PC-9 (cell line): ENCODE results near the gene C1orf52. TPM values are rescaled to one million over a fixed set of nuclear protein-coding genes. Genes with fewer than 3 reads are reported as not detected.

Experiments
- BruUV-seq: library from RNA; stranded (reverse); fragments of 400-500 nt; replicated peaks from 2 replicates; lab custom pipeline; 2021; lab: Mats Ljungman, UMichigan
- CTCF ChIA-PET: fragments of 300-600 bp; sonication (Branson Sonifier 250); formaldehyde crosslinking; loops from one replicate; lab custom pipeline; 2022; ENCODE audit warnings: antibody characterized with exemption; lab: Charles Lee
- POLR2A ChIA-PET: fragments of 300-600 bp; sonication (Branson Sonifier 250); formaldehyde crosslinking; loops from one replicate; lab custom pipeline; 2022; ENCODE audit warnings: antibody characterized with exemption; ENCODE audit not compliant: unreplicated experiment; lab: Charles Lee
- DNase-seq, 2 experiments: peaks; one replicate each; pipeline versions ENCODE4 v3.0.0 to v3.0.0-alpha.2; 2015 to 2022; ENCODE audit warnings: mixed read lengths in 1 of 2
- H2AFZ ChIP-seq: fragments of 200-600 bp; sonication (generic); 2 replicates; pipeline ENCODE4 v1.8.1; 2017; ENCODE audit warnings: antibody characterized with exemption
- H3F3A ChIP-seq: fragments of 200-600 bp; sonication (generic); 2 replicates; pipeline ENCODE4 v1.8.1; 2017; ENCODE audit warnings: antibody characterized with exemption, mild to moderate bottlenecking, low read depth; ENCODE audit not compliant: insufficient read depth
- H3K27ac ChIP-seq: fragments of 200-600 bp; sonication (generic); 2 replicates; pipeline ENCODE4 v1.6.1; 2016; ENCODE audit warnings: mixed run types
- H3K27me3 ChIP-seq: fragments of 200-600 bp; sonication (generic); 2 replicates; pipeline ENCODE4 v1.6.1; 2016; ENCODE audit warnings: low read depth, mixed run types; ENCODE audit not compliant: insufficient read depth
- H3K36me3 ChIP-seq: fragments of 200-600 bp; sonication (generic); 2 replicates; pipeline ENCODE4 v1.6.1; 2016; ENCODE audit warnings: low read depth, mixed run types
- H3K4me1 ChIP-seq: fragments of 200-600 bp; sonication (generic); replicated peaks from 2 replicates; pipeline ENCODE4 v1.6.1; 2016; ENCODE audit warnings: mixed run types; ENCODE audit not compliant: insufficient read depth
- H3K4me2 ChIP-seq: fragments of 200-600 bp; sonication (generic); 2 replicates; pipeline ENCODE4 v1.6.1; 2017; ENCODE audit warnings: mixed run types
- H3K4me3 ChIP-seq: fragments of 200-600 bp; sonication (generic); 2 replicates; pipeline ENCODE4 v1.6.1; 2016; ENCODE audit warnings: mixed run types
- H3K79me2 ChIP-seq: fragments of 200-600 bp; sonication (generic); 2 replicates; pipeline ENCODE4 v1.6.1; 2017; ENCODE audit warnings: low read depth, mixed run types
- H3K9me2 ChIP-seq: fragments of 200-600 bp; sonication (generic); 2 replicates; pipeline ENCODE4 v1.8.1; 2017; ENCODE audit warnings: mild to moderate bottlenecking; ENCODE audit not compliant: insufficient read depth
- H3K9me3 ChIP-seq: fragments of 200-600 bp; sonication (generic); 2 replicates; pipeline ENCODE4 v1.8.1; 2016; ENCODE audit warnings: low read depth; ENCODE audit not compliant: insufficient read depth
- H4K20me1 ChIP-seq: fragments of 200-600 bp; sonication (generic); 2 replicates; pipeline ENCODE4 v1.8.1; 2017; ENCODE audit not compliant: insufficient read depth
- EZH2 ChIP-seq: fragments of 200-600 bp; sonication (generic); IDR thresholded peaks from 2 replicates; pipeline ENCODE4 v1.8.0; 2017; ENCODE audit warnings: antibody characterized with exemption, low read depth
- intact Hi-C: fragments of 100-400 bp; cut with micrococcal nuclease; formaldehyde crosslinking; loops from one replicate; pipeline ENCODE4 v1.10.0; 2022; ENCODE audit not compliant: unreplicated experiment
- total RNA-seq: library from RNA; stranded (reverse); gene quantifications from 2 replicates; pipeline ENCODE4 v1.2.3, GENCODE V29; 2021
- TF ChIP-seq, protein P1 (sequence below): fragments of 200-600 bp; sonication (generic); conservative IDR thresholded peaks from 2 replicates; pipeline ENCODE4 v1.6.1; 2017; ENCODE audit warnings: mixed run types, antibody characterized with exemption, mild to moderate bottlenecking, moderate library complexity

Gene C1orf52
- total RNA-seq, 1 experiment from 2014 or later, result 20.7 TPM

DNA sequence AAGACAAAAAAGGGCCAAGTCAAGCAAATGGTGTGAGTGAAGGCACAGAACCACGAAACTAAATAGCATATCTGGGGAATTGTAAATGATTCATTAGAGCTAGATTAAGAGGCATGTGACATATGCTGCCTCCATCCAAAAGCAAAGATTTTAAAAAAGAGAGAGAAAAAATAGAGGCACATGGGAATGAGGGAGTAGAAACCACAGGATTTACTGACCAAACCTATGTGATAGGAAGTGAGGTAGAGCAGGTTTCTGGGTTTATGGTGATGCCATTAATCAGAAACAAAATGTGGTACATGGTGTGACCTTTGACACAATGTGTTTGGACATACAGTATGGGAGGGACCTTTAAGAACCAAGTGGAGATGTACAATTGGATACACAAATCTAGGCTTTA, 13.6 kb downstream of the C1orf52 start:
- Histone ChIP-seq H3K79me2 (no peaks in the 10 kb centered on the region), H3K4me2 (no peak overlapping the region), H3F3A (peaks cover 21% of the 10 kb centered on the region; the same call in 1 of the 2 replicates), H3K27me3 (no peaks in the 10 kb centered on the region), H3K36me3 (no peaks in the 10 kb centered on the region), H3K4me3 (no peak overlapping the region), H3K4me1 (peaks cover 22% of the 10 kb centered on the region), H3K9me2 (no peaks in the 10 kb centered on the region), H2AFZ (no peak overlapping the region), H4K20me1 (no peaks in the 10 kb centered on the region), H3K27ac (no peak overlapping the region), H3K9me3 (no peaks in the 10 kb centered on the region; the same call in 1 of the 2 replicates)
- BruUV-seq, result no TSS peak
- ChIA-PET CTCF (no interaction called here), POLR2A (no interaction called here)
- TF ChIP-seq, protein P1, sequence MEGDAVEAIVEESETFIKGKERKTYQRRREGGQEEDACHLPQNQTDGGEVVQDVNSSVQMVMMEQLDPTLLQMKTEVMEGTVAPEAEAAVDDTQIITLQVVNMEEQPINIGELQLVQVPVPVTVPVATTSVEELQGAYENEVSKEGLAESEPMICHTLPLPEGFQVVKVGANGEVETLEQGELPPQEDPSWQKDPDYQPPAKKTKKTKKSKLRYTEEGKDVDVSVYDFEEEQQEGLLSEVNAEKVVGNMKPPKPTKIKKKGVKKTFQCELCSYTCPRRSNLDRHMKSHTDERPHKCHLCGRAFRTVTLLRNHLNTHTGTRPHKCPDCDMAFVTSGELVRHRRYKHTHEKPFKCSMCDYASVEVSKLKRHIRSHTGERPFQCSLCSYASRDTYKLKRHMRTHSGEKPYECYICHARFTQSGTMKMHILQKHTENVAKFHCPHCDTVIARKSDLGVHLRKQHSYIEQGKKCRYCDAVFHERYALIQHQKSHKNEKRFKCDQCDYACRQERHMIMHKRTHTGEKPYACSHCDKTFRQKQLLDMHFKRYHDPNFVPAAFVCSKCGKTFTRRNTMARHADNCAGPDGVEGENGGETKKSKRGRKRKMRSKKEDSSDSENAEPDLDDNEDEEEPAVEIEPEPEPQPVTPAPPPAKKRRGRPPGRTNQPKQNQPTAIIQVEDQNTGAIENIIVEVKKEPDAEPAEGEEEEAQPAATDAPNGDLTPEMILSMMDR, result no peak
- no peak for TF ChIP-seq EZH2
- DNase-seq, result no peak
- intact Hi-C loops, result no loop called here

- CTCF ChIA-PET, result interaction anchor here (1.1 kb wide), 1 partner anchor 13 kb away, joined by 4 read pairs; no protein-coding TSS in a partner anchor
- no peaks in the 10 kb centered on the region for H3K36me3 ChIP-seq
- H2AFZ ChIP-seq, result peak overlapping the region; percentile 60; the same call in 1 of the 2 replicates
- H3K4me1 ChIP-seq, result peaks cover 22% of the 10 kb centered on the region
- peaks cover 16% of the 10 kb centered on the region; the same call in 1 of the 2 replicates for H3F3A ChIP-seq
- no peaks in the 10 kb centered on the region for H3K27me3 ChIP-seq
- no peak for DNase-seq
- POLR2A ChIA-PET, result no interaction called here
- H3K79me2 ChIP-seq, result no peaks in the 10 kb centered on the region
- TF ChIP-seq EZH2, result no peak
- TF ChIP-seq, protein P1, result no peak
- no peak overlapping the region for H3K4me2 ChIP-seq
- H3K4me3 ChIP-seq, result no peak overlapping the region
- intact Hi-C loops, result no loop called here
- no peaks in the 10 kb centered on the region for H4K20me1 ChIP-seq
- H3K27ac ChIP-seq, result no peak overlapping the region
- no TSS peak for BruUV-seq
- H3K9me3 ChIP-seq, result no peaks in the 10 kb centered on the region; the same call in 1 of the 2 replicates
- no peaks in the 10 kb centered on the region for H3K9me2 ChIP-seq
These were observed 14.0 kb downstream of the C1orf52 start for GRCh38 chr1:85245456-85245855.

DNA sequence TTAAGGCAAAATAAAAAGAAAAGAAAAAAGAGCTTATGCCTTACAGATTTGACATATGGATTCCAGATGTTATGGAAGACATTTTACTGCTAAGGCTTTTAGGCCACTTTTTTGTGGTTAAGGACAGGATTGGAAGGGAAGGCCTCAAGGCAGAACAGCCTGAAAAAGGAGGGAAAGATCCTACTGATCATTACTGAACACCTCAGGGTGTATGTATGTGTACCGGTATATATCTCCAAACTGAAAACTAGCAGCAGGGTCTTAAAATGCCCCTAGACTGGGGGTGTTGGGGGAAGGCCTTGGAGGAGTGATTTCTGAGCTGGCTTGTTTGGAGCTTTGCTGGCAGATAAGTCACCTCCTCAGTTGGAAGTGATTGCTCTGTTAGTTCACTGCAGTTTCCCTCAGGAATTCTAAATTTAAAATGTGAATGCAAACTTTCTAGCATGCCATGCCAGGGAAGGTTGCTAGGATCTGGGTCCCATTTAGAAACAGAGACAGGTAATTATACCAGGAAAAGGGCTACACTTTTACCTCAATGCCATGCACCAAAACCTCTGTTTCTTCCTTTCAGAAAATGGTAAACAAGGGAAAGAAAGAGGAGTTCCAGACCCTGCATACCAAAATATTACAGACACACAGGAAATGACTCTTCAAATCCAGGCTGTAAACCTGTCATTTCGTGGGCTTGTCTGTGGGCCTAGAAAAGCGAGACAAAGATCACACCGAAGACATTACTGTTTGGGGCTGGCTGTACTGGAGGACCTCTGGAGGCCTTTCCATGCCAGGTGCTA, 15.0 kb downstream of the C1orf52 start:
- Histone ChIP-seq H3K4me2 (peak overlapping the region; percentile 8; the same call in 1 of the 2 replicates), H4K20me1 (no peaks in the 10 kb centered on the region), H3K4me3 (no peak overlapping the region), H3K27me3 (no peaks in the 10 kb centered on the region), H2AFZ (peak overlapping the region; percentile 60), H3K9me3 (no peaks in the 10 kb centered on the region; the same call in 1 of the 2 replicates), H3K79me2 (no peaks in the 10 kb centered on the region), H3F3A (peaks cover 6% of the 10 kb centered on the region; the same call in 1 of the 2 replicates), H3K4me1 (peaks cover 22% of the 10 kb centered on the region), H3K27ac (peak overlapping the region; percentile 6; the same call in 1 of the 2 replicates), H3K9me2 (no peaks in the 10 kb centered on the region), H3K36me3 (no peaks in the 10 kb centered on the region)
- TF ChIP-seq, protein P1, result no peak
- no peak for TF ChIP-seq EZH2
- no peak for DNase-seq
- intact Hi-C loops, result no loop called here
- POLR2A ChIA-PET, result no interaction called here
- CTCF ChIA-PET, result interaction anchor here (0.9 to 1.1 kb wide), 2 partner anchors 14 to 135 kb away, joined by 3 to 4 read pairs; no protein-coding TSS in a partner anchor
- BruUV-seq, result no TSS peak
